Mesodermal cell (in vitro differentiated cells): ENCODE measurements around the gene RMRP.
"Not testable (repeated sequence)": the region's sequence is repeated elsewhere in the genome, so short reads cannot be mapped to it uniquely, and the experiment has no call there.

Experiments
- H3K27ac ChIP-seq: 2 replicates; pipeline ENCODE4 v1.7.0; 2013; ENCODE audit warnings: mild to moderate bottlenecking, low read depth, low read length, moderate library complexity; ENCODE audit not compliant: severe bottlenecking
- H3K36me3 ChIP-seq: 2 replicates; pipeline ENCODE4 v1.7.1; 2013; ENCODE audit warnings: mild to moderate bottlenecking, low read length, moderate library complexity; ENCODE audit not compliant: control insufficient read depth, insufficient read depth
- H3K4me1 ChIP-seq: one replicate; pipeline ENCODE4 v1.7.1; 2013; ENCODE audit warnings: mild to moderate bottlenecking, low read length; ENCODE audit not compliant: insufficient read depth, control insufficient read depth, poor library complexity, severe bottlenecking
- H3K4me3 ChIP-seq: 2 replicates; pipeline ENCODE4 v1.7.0; 2013; ENCODE audit warnings: low read length, control low read depth, mild to moderate bottlenecking; ENCODE audit not compliant: insufficient read depth, poor library complexity, severe bottlenecking; ENCODE audit errors: extremely low read depth
- H3K9me3 ChIP-seq: 2 replicates; pipeline ENCODE4 v1.7.1; 2013; ENCODE audit warnings: mild to moderate bottlenecking, low read length, moderate library complexity; ENCODE audit not compliant: control insufficient read depth
- WGBS, 2 experiments: methylation state at CpG; one replicate each; pipeline ENCODE4 v1.1.5; 2013; ENCODE audit warnings: missing lambda C conversion rate in 2 of 2; ENCODE audit not compliant: insufficient coverage in 2 of 2; 5-methylcytosine and 5-hydroxymethylcytosine counted together

The RMRP gene

GRCh38 chr9:35640431-35640830 lies 17.4 kb downstream of the RMRP start:
- H3K36me3 ChIP-seq, H3K4me1 ChIP-seq, H3K9me3 ChIP-seq, H3K4me3 ChIP-seq, H3K27ac ChIP-seq: not testable (repeated sequence)
- 96% methylated on average over 10 to 13 of the region's 15 CpGs for WGBS, 2 experiments

GRCh38 chr9:35639631-35640030 lies 18.2 kb downstream of the RMRP start:
- Histone ChIP-seq H3K4me3 (no peak overlapping the region), H3K9me3 (no peaks in the 10 kb centered on the region), H3K4me1 (no peaks in the 10 kb centered on the region), H3K27ac (no peak overlapping the region), H3K36me3 (no peaks in the 10 kb centered on the region)
- no CpG with 5 or more reads among the region's 1 CpG for WGBS, 2 experiments

GRCh38 chr9:35639225-35639624 lies 18.6 kb downstream of the RMRP start:
- no CpG with 5 or more reads among the region's 1 CpG for WGBS, 2 experiments
- H3K9me3 ChIP-seq, H3K27ac ChIP-seq, H3K36me3 ChIP-seq, H3K4me1 ChIP-seq, H3K4me3 ChIP-seq: not testable (repeated sequence)

- WGBS, 2 experiments: 78 to 89% methylated on average over 3 of the region's 8 CpGs
- H3K27ac ChIP-seq, H3K4me3 ChIP-seq, H3K4me1 ChIP-seq, H3K9me3 ChIP-seq, H3K36me3 ChIP-seq: not testable (repeated sequence)
These were observed 19.1 kb downstream of the RMRP start for GRCh38 chr9:35638751-35639150.

- not testable (repeated sequence) for H3K27ac ChIP-seq, H3K4me1 ChIP-seq, H3K9me3 ChIP-seq, H3K4me3 ChIP-seq, H3K36me3 ChIP-seq
- 87 to 94% methylated on average over 5 to 9 of the region's 9 CpGs for WGBS, 2 experiments
These were observed 20.3 kb downstream of the RMRP start for GRCh38 chr9:35637427-35637955.

GRCh38 chr9:35636877-35637246 lies 21.0 kb downstream of the RMRP start:
- H3K4me3 ChIP-seq, H3K27ac ChIP-seq, H3K4me1 ChIP-seq, H3K9me3 ChIP-seq, H3K36me3 ChIP-seq: not testable (repeated sequence)
- WGBS, 2 experiments: 89 to 94% methylated on average over 4 to 6 of the region's 6 CpGs

- no peak overlapping the region for H3K4me3 ChIP-seq
These were observed 21.5 kb downstream of the RMRP start for GRCh38 chr9:35636135-35636876.

GRCh38 chr9:35635730-35636129 lies 22.1 kb downstream of the RMRP start:
- Histone ChIP-seq H3K36me3 (no peaks in the 10 kb centered on the region), H3K27ac (no peak overlapping the region), H3K4me1 (no peaks in the 10 kb centered on the region)

More at GRCh38 chr9:35636135-35636876, 21.5 kb downstream of the RMRP start:
- Histone ChIP-seq H3K27ac (no peak overlapping the region), H3K4me1 (no peaks in the 10 kb centered on the region), H3K9me3 (no peaks in the 10 kb centered on the region), H3K36me3 (no peaks in the 10 kb centered on the region)
- 82 to 91% methylated on average over 6 of the region's 9 CpGs for WGBS, 2 experiments

GRCh38 chr9:35629597-35629996 lies 28.2 kb downstream of the RMRP start:
- no peak overlapping the region for H3K27ac ChIP-seq
- no peak overlapping the region for H3K4me3 ChIP-seq
- no peaks in the 10 kb centered on the region for H3K9me3 ChIP-seq
- H3K36me3 ChIP-seq: no peaks in the 10 kb centered on the region
- WGBS, 2 experiments: 93 to 100% methylated on average over 5 of the region's 5 CpGs
- H3K4me1 ChIP-seq: no peaks in the 10 kb centered on the region

More at GRCh38 chr9:35635730-35636129, 22.1 kb downstream of the RMRP start:
- H3K4me3 ChIP-seq: no peak overlapping the region
- no peaks in the 10 kb centered on the region for H3K9me3 ChIP-seq

GRCh38 chr9:35628389-35628991 lies 29.3 kb downstream of the RMRP start:
- WGBS, 2 experiments: 94 to 96% methylated on average over 5 to 6 of the region's 6 CpGs
- H3K36me3 ChIP-seq: no peaks in the 10 kb centered on the region
- no peaks in the 10 kb centered on the region for H3K4me1 ChIP-seq
- H3K9me3 ChIP-seq: no peaks in the 10 kb centered on the region
- H3K27ac ChIP-seq: no peak overlapping the region
- H3K4me3 ChIP-seq: no peak overlapping the region

- H3K4me1 ChIP-seq: no peaks in the 10 kb centered on the region
- H3K9me3 ChIP-seq: no peaks in the 10 kb centered on the region
- no peak overlapping the region for H3K27ac ChIP-seq
- WGBS, 2 experiments: 93% methylated on average over 2 of the region's 2 CpGs; no CpG with 5 or more reads in 1 of the 2 experiments
- H3K36me3 ChIP-seq: no peaks in the 10 kb centered on the region
- no peak overlapping the region for H3K4me3 ChIP-seq
These were observed 30.2 kb downstream of the RMRP start for GRCh38 chr9:35627575-35627974.
